Keratinocyte (primary cell): ENCODE results near the gene FNBP1. TPM values are rescaled to one million over a fixed set of nuclear protein-coding genes. Genes with fewer than 3 reads are reported as not detected.
A peak's percentile ranks its signal among the peaks of the same experiment; 100 is the strongest.

ENCODE experiments used
- DNase-seq: peaks from one replicate; pipeline ENCODE4 v3.0.0-alpha.2; 2011; ENCODE audit warnings: low read depth, missing footprints, low spot score
- FAIRE-seq: peaks from 2 replicates; lab custom pipeline; 2011; peaks lifted over from hg19 to GRCh38; lab: Jason Lieb, UNC
- H2AFZ ChIP-seq: 2 replicates; pipeline ENCODE4 v1.6.0; 2012; ENCODE audit warnings: low read length, control low read depth, inconsistent platforms; ENCODE audit not compliant: control insufficient read depth
- H3K27ac ChIP-seq: 2 replicates; pipeline ENCODE4 v1.5.1; 2011; ENCODE audit warnings: low read length; ENCODE audit not compliant: control insufficient read depth, insufficient read depth
- H3K27me3 ChIP-seq: 3 replicates; pipeline ENCODE4 v1.6.0; 2011; ENCODE audit warnings: low read length; ENCODE audit not compliant: control insufficient read depth, insufficient read depth; ENCODE audit errors: extremely low read depth
- H3K36me3 ChIP-seq, 2 experiments: 2 replicates in 1 of 2; 3 replicates in 1 of 2; pipeline ENCODE4 v1.5.1; 2011; ENCODE audit warnings: low read length in 2 of 2, mild to moderate bottlenecking in 1 of 2; ENCODE audit not compliant: control insufficient read depth in 2 of 2, insufficient read depth in 2 of 2; ENCODE audit errors: extremely low read depth in 1 of 2
- H3K4me1 ChIP-seq: 3 replicates; pipeline ENCODE4 v1.5.1; 2011; ENCODE audit warnings: low read length; ENCODE audit not compliant: control insufficient read depth, insufficient read depth; ENCODE audit errors: extremely low read depth
- H3K4me2 ChIP-seq: 3 replicates; pipeline ENCODE4 v1.6.0; 2011; ENCODE audit warnings: low read depth, low read length; ENCODE audit not compliant: control insufficient read depth, insufficient read depth; ENCODE audit errors: extremely low read depth
- H3K4me3 ChIP-seq, 3 experiments: fragments of 200-600 bp in 1 of 3; sonication (generic) in 1 of 3; 2 replicates in 2 of 3; 3 replicates in 1 of 3; pipeline ENCODE4 v1.5.1; 2011 to 2016; ENCODE audit warnings: low read length in 3 of 3, mild to moderate bottlenecking in 3 of 3, control low read depth in 2 of 3, inconsistent platforms in 1 of 3, low read depth in 1 of 3, mixed read lengths in 1 of 3, mixed run types in 1 of 3, moderate library complexity in 1 of 3; ENCODE audit not compliant: control insufficient read depth in 2 of 3, insufficient read depth in 2 of 3; ENCODE audit errors: extremely low read depth in 1 of 3
- H3K79me2 ChIP-seq: 2 replicates; pipeline ENCODE4 v1.6.0; 2012; ENCODE audit warnings: low read length; ENCODE audit not compliant: control insufficient read depth, insufficient read depth
- H3K9ac ChIP-seq: 3 replicates; pipeline ENCODE4 v1.6.0; 2011; ENCODE audit warnings: low read length; ENCODE audit not compliant: control insufficient read depth, insufficient read depth; ENCODE audit errors: extremely low read depth
- H3K9me1 ChIP-seq: 3 replicates; pipeline ENCODE4 v1.6.0; 2011; ENCODE audit warnings: low read length; ENCODE audit not compliant: control insufficient read depth, insufficient read depth; ENCODE audit errors: extremely low read depth
- H3K9me3 ChIP-seq: 2 replicates; pipeline ENCODE4 v1.5.1; 2012; ENCODE audit warnings: low read depth, low read length; ENCODE audit not compliant: control insufficient read depth
- H4K20me1 ChIP-seq: 3 replicates; pipeline ENCODE4 v1.6.0; 2011; ENCODE audit warnings: low read length; ENCODE audit not compliant: control insufficient read depth, insufficient read depth; ENCODE audit errors: extremely low read depth
- CTCF ChIP-seq, 3 experiments: IDR thresholded peaks in 1 of 3; conservative IDR thresholded peaks in 1 of 3; optimal IDR thresholded peaks in 1 of 3; 2 replicates in 2 of 3; 3 replicates in 1 of 3; pipeline versions ENCODE3 to v1.5.1; 2011; ENCODE audit warnings: low read length in 3 of 3, mild to moderate bottlenecking in 3 of 3, moderate library complexity in 2 of 3, control low read depth in 1 of 3, inconsistent platforms in 1 of 3; ENCODE audit not compliant: insufficient read depth in 2 of 3; ENCODE audit errors: extremely low read depth in 1 of 3
- EZH2 ChIP-seq: IDR thresholded peaks from one replicate; pipeline ENCODE4 v1.6.1; 2012; ENCODE audit warnings: inconsistent platforms, mild to moderate bottlenecking, low read length, moderate library complexity
- dilution Hi-C: fragments of 300-500 bp; cut with MboI; formaldehyde crosslinking; loops from one replicate; pipeline ENCODE4 v1.7.0; 2020; ENCODE audit warnings: low sequenced_read_pairs; ENCODE audit not compliant: extremely low pct_ligation_motif_present
- polyA plus RNA-seq, 5 experiments: library from polyadenylated mRNA; depleted of rRNA in 3 of 5; stranded (reverse) in 3 of 5; stranded (forward) in 1 of 5; unstranded in 1 of 5; fragments of >200 nt; gene quantifications; 1 replicate in 1 of 5; 2 replicates in 3 of 5; 3 replicates in 1 of 5; pipeline versions ENCODE4 v1.2.1 to v1.2.3, GENCODE V29; 2011 to 2012; ENCODE audit warnings: missing spikeins in 2 of 5, low read depth in 1 of 5, low replicate concordance in 1 of 5

The FNBP1 gene
- polyA plus RNA-seq, 1 donor (not counting 4 experiments of a cell fraction or from before 2014, with no cell fraction given), result 9.6 TPM

DNA sequence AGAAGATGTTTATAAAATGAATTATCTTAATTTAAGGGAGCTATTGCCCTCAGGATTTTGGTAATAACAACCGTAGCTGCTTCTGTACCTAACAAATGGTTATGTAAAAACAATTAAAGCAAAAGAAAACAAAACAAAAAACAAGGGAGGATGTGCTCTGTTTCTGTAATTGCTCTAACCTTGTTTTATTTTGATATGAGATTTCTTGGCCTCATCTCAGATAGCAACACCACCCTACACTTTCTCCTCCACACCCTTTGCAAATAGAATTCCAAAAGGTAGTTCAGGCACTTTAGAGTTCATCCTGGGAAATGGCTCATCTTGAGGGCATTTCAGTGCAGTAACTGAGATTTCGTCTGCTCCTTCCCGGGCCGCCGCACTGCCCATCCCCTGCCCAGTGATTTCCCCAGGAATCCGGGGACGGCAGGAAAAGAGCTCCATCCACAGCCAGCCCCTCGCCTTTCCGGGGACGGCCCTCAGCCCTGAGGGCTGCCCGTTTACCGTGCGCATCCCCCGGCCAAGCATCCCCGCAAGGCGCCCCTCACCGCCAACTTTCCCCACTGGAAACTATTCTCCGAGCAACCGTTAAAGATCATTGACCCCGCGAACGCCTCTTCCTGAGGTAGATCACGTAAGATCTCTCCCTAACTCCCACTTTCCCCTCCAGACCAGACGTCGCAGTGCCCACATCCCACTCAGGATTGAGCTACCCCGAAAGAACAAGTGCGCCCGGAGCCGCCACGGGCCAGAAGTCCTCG, 1.2 kb downstream of the FNBP1 start:
- H3K4me1 ChIP-seq, result no peaks in the 10 kb centered on the region
- no peaks in the 10 kb centered on the region for H3K27me3 ChIP-seq
- H4K20me1 ChIP-seq, result no peaks in the 10 kb centered on the region
- peaks cover 26% of the 10 kb centered on the region for H3K79me2 ChIP-seq
- TF ChIP-seq EZH2, result no peak
- TF ChIP-seq CTCF (optimal IDR thresholded peaks at IDR 0.05 in 1 of 3, IDR thresholded peaks at IDR 0.05 in 1 of 3, conservative IDR thresholded peaks at IDR 0.05 in 1 of 3; ENCODE audit: extremely low read depth in 1 of 3, insufficient read depth in 2 of 3, low read length in 3 of 3), result peak in 1 of 3 experiments; percentile 4
- H2AFZ ChIP-seq, result peak overlapping the region; percentile 87
- no peaks in the 10 kb centered on the region for H3K9me1 ChIP-seq
- peak overlapping the region; percentile 84 for H3K4me2 ChIP-seq
- H3K27ac ChIP-seq, result peak overlapping the region; percentile 36
- peak overlapping the region; percentile 80 for H3K9ac ChIP-seq
- FAIRE-seq (no peak), DNase-seq (no peak)
- H3K9me3 ChIP-seq, result no peaks in the 10 kb centered on the region
- H3K36me3 ChIP-seq, result no peaks in the 10 kb centered on the region
- dilution Hi-C loops, result no loop called here
- H3K4me3 ChIP-seq, result peak overlapping the region; percentile 82 to 94 (median 92)

DNA sequence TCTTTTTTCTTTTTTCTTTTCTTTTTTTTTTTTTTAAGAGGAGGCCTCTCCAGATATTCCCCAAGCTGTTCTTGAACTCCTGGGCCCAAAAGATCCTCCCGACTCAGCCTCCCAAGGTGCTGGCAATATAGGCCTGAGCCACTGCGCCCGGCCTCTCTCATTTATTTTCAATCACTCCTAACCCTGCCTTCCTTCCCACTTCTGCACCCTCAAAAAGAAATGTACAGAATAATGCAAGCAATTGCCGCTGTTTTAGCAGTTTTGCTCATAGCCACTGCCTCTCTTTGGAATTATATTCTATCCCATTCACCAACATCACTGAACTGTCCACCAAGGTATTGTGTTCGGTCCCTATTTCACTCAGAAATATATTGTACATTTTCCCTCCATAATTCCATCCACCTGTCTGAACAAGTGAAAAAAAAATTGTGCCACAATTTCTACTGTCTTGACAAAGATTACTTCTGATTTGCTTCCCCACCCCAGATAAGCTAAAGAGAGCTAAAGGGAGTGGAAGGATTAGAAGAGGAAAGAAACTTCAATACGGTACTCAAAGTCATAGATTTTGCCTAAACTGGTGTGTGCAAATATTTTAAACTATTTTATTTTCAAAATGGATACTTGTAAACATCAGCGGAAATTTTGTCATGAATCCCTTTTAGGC, 1.9 kb downstream of the FNBP1 start:
- no peaks in the 10 kb centered on the region for H3K36me3 ChIP-seq
- peak overlapping the region in 1 of 3 experiments; percentile 94 for H3K4me3 ChIP-seq
- DNase-seq (no peak), FAIRE-seq (no peak)
- peak overlapping the region; percentile 84 for H3K4me2 ChIP-seq
- H3K9me3 ChIP-seq, result no peaks in the 10 kb centered on the region
- H3K9me1 ChIP-seq, result no peaks in the 10 kb centered on the region
- peaks cover 26% of the 10 kb centered on the region for H3K79me2 ChIP-seq
- no peak overlapping the region for H2AFZ ChIP-seq
- H4K20me1 ChIP-seq, result no peaks in the 10 kb centered on the region
- H3K27me3 ChIP-seq, result no peaks in the 10 kb centered on the region
- no peaks in the 10 kb centered on the region for H3K4me1 ChIP-seq
- dilution Hi-C loops, result no loop called here
- no peak overlapping the region for H3K27ac ChIP-seq
- H3K9ac ChIP-seq, result no peak overlapping the region
- no peak for TF ChIP-seq CTCF (optimal IDR thresholded peaks at IDR 0.05 in 1 of 3, IDR thresholded peaks at IDR 0.05 in 1 of 3, conservative IDR thresholded peaks at IDR 0.05 in 1 of 3; ENCODE audit: extremely low read depth in 1 of 3, insufficient read depth in 2 of 3, low read length in 3 of 3)
- no peak for TF ChIP-seq EZH2
